Measurements from ENCODE around the gene MANSC1.

GRCh38 chr12:12366701-12367481, 16.8 kb upstream of the MANSC1 start:
- TF ChIP-seq CTCF (IDR thresholded peaks at IDR 0.05; ENCODE audit: extremely low read depth in 1 of 2, insufficient read depth in 1 of 2, low read depth in 1 of 2, low read length in 2 of 2): no peak
- no peak for TF ChIP-seq MYC (IDR thresholded peaks at IDR 0.05; ENCODE audit: low read depth, low read length)
- no peak for TF ChIP-seq FOS (IDR thresholded peaks at IDR 0.05; ENCODE audit: borderline replicate concordance, insufficient read depth, low read length)
- TF ChIP-seq GATA2 (IDR thresholded peaks at IDR 0.05; ENCODE audit: insufficient read depth, insufficient read length, low read depth, low read length): no peak
- TF ChIP-seq EZH2 (IDR thresholded peaks at IDR 0.05; ENCODE audit: borderline replicate concordance, low read depth, low read length, severe bottlenecking): no peak
- TF ChIP-seq POLR2AphosphoS5 (IDR thresholded peaks at IDR 0.05; ENCODE audit: insufficient read depth, low read depth, low read length): no peak
- no peak for TF ChIP-seq POLR2A (IDR thresholded peaks at IDR 0.05; ENCODE audit: low read depth, low read length)
- no peak for TF ChIP-seq MAX (IDR thresholded peaks at IDR 0.05; ENCODE audit: insufficient read depth, insufficient read length)

Measured in endothelial cell of umbilical vein (primary cell).